IMR-90 (cell line): Measurements from ENCODE around the gene ERAP2. TPM values are rescaled to one million over a fixed set of nuclear protein-coding genes. Genes with fewer than 3 reads are reported as not detected.

Experiments used
- ATAC-seq: fragments of 200-7000 bp; cut with Tn5 transposase; 2 replicates; pipeline ENCODE4 v1.9.1; 2020; ENCODE audit warnings: low read depth, mild to moderate bottlenecking, moderate library complexity
- BruUV-seq: library from RNA; stranded (reverse); fragments of 400-500 nt; replicated peaks from 2 replicates; lab custom pipeline; 2021; lab: Mats Ljungman, UMichigan
- CTCF ChIA-PET: fragments of 300-600 bp; formaldehyde crosslinking; extraction: SDS; loops from one replicate; lab custom pipeline; 2021; ENCODE audit warnings: antibody characterized with exemption; lab: Yijun Ruan, JAX
- POLR2A ChIA-PET: fragments of 300-600 bp; sonication (Branson Sonifier 250); formaldehyde crosslinking; loops from one replicate; lab custom pipeline; 2022; ENCODE audit warnings: antibody characterized with exemption; ENCODE audit not compliant: unreplicated experiment; lab: Charles Lee
- DNase-seq: peaks from one replicate; pipeline ENCODE4 v3.0.0; 2013
- H2AFZ ChIP-seq: replicated peaks from 2 replicates; pipeline ENCODE3; 2013; ENCODE audit warnings: low read length, mild to moderate bottlenecking; ENCODE audit not compliant: poor library complexity
- H2AK5ac ChIP-seq: 2 replicates; pipeline ENCODE4 v1.6.1; 2013; ENCODE audit warnings: low read depth, low read length, inconsistent platforms
- H2AK9ac ChIP-seq: replicated peaks from 2 replicates; pipeline ENCODE3; 2013; ENCODE audit warnings: mild to moderate bottlenecking, low read depth, low read length, moderate library complexity; ENCODE audit not compliant: poor library complexity
- H2BK120ac ChIP-seq: 2 replicates; pipeline ENCODE4 v1.6.1; 2013; ENCODE audit warnings: low read depth, low read length, inconsistent platforms
- H2BK15ac ChIP-seq: 3 replicates; pipeline ENCODE4 v1.6.1; 2013; ENCODE audit warnings: low read depth, low read length, inconsistent platforms
- H2BK20ac ChIP-seq: 2 replicates; pipeline ENCODE4 v1.6.1; 2013; ENCODE audit warnings: low read depth, mild to moderate bottlenecking, inconsistent platforms, low read length, moderate library complexity
- H2BK5ac ChIP-seq: 2 replicates; pipeline ENCODE4 v1.6.1; 2013; ENCODE audit warnings: mild to moderate bottlenecking, low read depth, low read length, inconsistent platforms; ENCODE audit not compliant: poor library complexity, severe bottlenecking
- H3K14ac ChIP-seq: replicated peaks from 2 replicates; pipeline ENCODE4 v1.6.1; 2013; ENCODE audit warnings: low read depth, low read length, inconsistent platforms
- H3K18ac ChIP-seq: 2 replicates; pipeline ENCODE4 v1.6.1; 2013; ENCODE audit warnings: low read depth, low read length, control low read depth
- H3K23ac ChIP-seq: 2 replicates; pipeline ENCODE4 v1.6.1; 2013; ENCODE audit warnings: low read depth, low read length, inconsistent platforms
- H3K27ac ChIP-seq: 2 replicates; pipeline ENCODE4 v1.5.1; 2013; ENCODE audit warnings: mild to moderate bottlenecking, control low read depth, low read length; ENCODE audit not compliant: insufficient read depth
- H3K27me3 ChIP-seq: 2 replicates; pipeline ENCODE4 v1.6.1; 2013; ENCODE audit warnings: low read length; ENCODE audit not compliant: control insufficient read depth, insufficient read depth
- H3K36me3 ChIP-seq: 2 replicates; pipeline ENCODE4 v1.6.1; 2013; ENCODE audit warnings: low read length, mixed read lengths; ENCODE audit not compliant: control insufficient read depth, insufficient read depth
- H3K4ac ChIP-seq: 2 replicates; pipeline ENCODE4 v1.6.1; 2013; ENCODE audit warnings: low read depth, low read length, inconsistent platforms
- H3K4me1 ChIP-seq: 2 replicates; pipeline ENCODE4 v1.6.1; 2013; ENCODE audit warnings: low read length, mixed read lengths; ENCODE audit not compliant: control insufficient read depth, insufficient read depth
- H3K4me2 ChIP-seq: 2 replicates; pipeline ENCODE4 v1.6.1; 2013; ENCODE audit warnings: low read depth, mild to moderate bottlenecking, control low read depth, low read length, moderate library complexity
- H3K4me3 ChIP-seq: 2 replicates; pipeline ENCODE4 v1.5.1; 2013; ENCODE audit warnings: low read depth, mild to moderate bottlenecking, control low read depth, low read length, moderate library complexity; ENCODE audit not compliant: insufficient read depth
- H3K56ac ChIP-seq: 2 replicates; pipeline ENCODE4 v1.6.1; 2013; ENCODE audit warnings: low read length, inconsistent platforms; ENCODE audit not compliant: insufficient read depth; ENCODE audit errors: extremely low read depth
- H3K79me1 ChIP-seq, 2 experiments: 2 replicates each; pipeline ENCODE4 v1.6.1; 2013; ENCODE audit warnings: low read length in 2 of 2, inconsistent platforms in 1 of 2, low read depth in 1 of 2
- H3K9ac ChIP-seq: 2 replicates; pipeline ENCODE4 v1.6.1; 2013; ENCODE audit warnings: low read depth, low read length, control low read depth
- H3K9me1 ChIP-seq: 2 replicates; pipeline ENCODE4 v1.6.1; 2013; ENCODE audit warnings: low read length, inconsistent platforms; ENCODE audit not compliant: insufficient read depth
- H3K9me3 ChIP-seq: 2 replicates; pipeline ENCODE4 v1.6.1; 2013; ENCODE audit warnings: low read length; ENCODE audit not compliant: control insufficient read depth, insufficient read depth
- H4K20me1 ChIP-seq: 2 replicates; pipeline ENCODE4 v1.6.1; 2013; ENCODE audit warnings: low read length, inconsistent platforms; ENCODE audit not compliant: insufficient read depth
- H4K5ac ChIP-seq: 2 replicates; pipeline ENCODE4 v1.6.1; 2013; ENCODE audit warnings: mild to moderate bottlenecking, low read depth, low read length, control low read depth
- H4K8ac ChIP-seq, 2 experiments: 2 replicates each; pipeline ENCODE4 v1.6.1; 2013; ENCODE audit warnings: low read depth in 2 of 2, low read length in 2 of 2, control low read depth in 1 of 2, inconsistent platforms in 1 of 2
- H4K91ac ChIP-seq: 2 replicates; pipeline ENCODE4 v1.6.1; 2013; ENCODE audit warnings: low read depth, low read length, inconsistent platforms; ENCODE audit not compliant: insufficient read depth
- CTCF ChIP-seq: conservative IDR thresholded peaks from 2 replicates; pipeline ENCODE4 v1.5.1; 2012; ENCODE audit warnings: mild to moderate bottlenecking, low read depth, low read length, improper control_type of control experiment
- MAFK ChIP-seq: IDR thresholded peaks from 2 replicates; pipeline ENCODE4 v1.6.1; 2012; ENCODE audit warnings: low read depth, low read length, improper control_type of control experiment
- MXI1 ChIP-seq: IDR thresholded peaks from 2 replicates; pipeline ENCODE4 v1.6.1; 2012; ENCODE audit warnings: low read depth, mild to moderate bottlenecking, low read length, moderate library complexity, borderline replicate concordance
- RFX5 ChIP-seq: IDR thresholded peaks from 2 replicates; pipeline ENCODE4 v1.8.0; 2012; ENCODE audit warnings: low read depth, mild to moderate bottlenecking, low read length, moderate library complexity
- WGBS, 2 experiments: methylation state at CpG; one replicate each; pipeline versions ENCODE4 v1.1.5 to v1.1.7; 2013; ENCODE audit warnings: missing lambda C conversion rate in 2 of 2; ENCODE audit not compliant: insufficient read length in 1 of 2; ENCODE audit errors: extremely low coverage in 2 of 2; 5-methylcytosine and 5-hydroxymethylcytosine counted together
- dilution Hi-C: fragments of 300-500 bp; cut with HindIII; formaldehyde crosslinking; loops from one replicate; pipeline ENCODE4 v1.14.3; 2018; ENCODE audit warnings: low sequenced_read_pairs; ENCODE audit not compliant: unreplicated experiment
- in situ Hi-C: fragments of 300-500 bp; cut with MboI; formaldehyde crosslinking; loops from 3 replicates; pipeline ENCODE4 v1.14.3; 2019; ENCODE audit warnings: low sequenced_read_pairs, inconsistent platforms, mixed read lengths
- intact Hi-C: fragments of 100-400 bp; cut with micrococcal nuclease; formaldehyde crosslinking; loops from 2 replicates; pipeline ENCODE4 v1.10.0; 2022
- polyA plus RNA-seq, 3 experiments: library from polyadenylated mRNA; depleted of rRNA; stranded (reverse); fragments of >200 nt; gene quantifications; 2 replicates each; pipeline ENCODE4 v1.2.3, GENCODE V29; 2012; ENCODE audit warnings: low replicate concordance in 1 of 3
- total RNA-seq: library from RNA; depleted of rRNA; stranded (reverse); fragments of >200 nt; gene quantifications from 2 replicates; pipeline ENCODE4 v1.2.3, GENCODE V29; 2012

The ERAP2 gene
- total and polyA plus RNA-seq, 2 of the 4 experiments (the other 2 are of a cell fraction): 10.6 to 21.3 TPM

- Histone ChIP-seq H2AFZ (no peak overlapping the region), H4K5ac (no peak overlapping the region), H3K27me3 (no peaks in the 10 kb centered on the region), H2BK20ac (no peak overlapping the region), H3K4ac (no peak overlapping the region), H2BK15ac (no peak overlapping the region), H3K9me1 (0 out of 2 replicates have a peak, but pooled peaks cover 4% of the 10 kb centered on the region), H3K23ac (no peak overlapping the region), H4K8ac (no peak overlapping the region), H3K4me3 (no peak overlapping the region), H2BK120ac (no peak overlapping the region), H2BK5ac (no peak overlapping the region), H4K20me1 (no peaks in the 10 kb centered on the region), H3K4me1 (0 out of 2 replicates have a peak, but pooled peaks cover 2% of the 10 kb centered on the region), H3K14ac (no peak overlapping the region), H3K27ac (no peak overlapping the region), H3K9ac (no peak overlapping the region), H3K79me1 (peaks cover 13 to 38% of the 10 kb centered on the region in 2 experiments; a peak in 3 of 4 replicates), H2AK9ac (no peak overlapping the region), H3K56ac (no peak overlapping the region), H3K4me2 (no peak overlapping the region), H3K36me3 (no peaks in the 10 kb centered on the region), H3K9me3 (no peaks in the 10 kb centered on the region), H4K91ac (no peak overlapping the region), H2AK5ac (peak overlapping the region; percentile 44; the same call in 1 of the 2 replicates), H3K18ac (no peak overlapping the region)
- TF ChIP-seq MAFK: 0 out of 2 replicates have a peak, but pooled peaks have one; percentile 23
- no peak for TF ChIP-seq RFX5
- no peak for TF ChIP-seq CTCF
- no peak for TF ChIP-seq MXI1
- ChIA-PET CTCF (interaction anchor here (1.4 kb wide), 1 partner anchor 23 kb away, joined by 4 read pairs; no protein-coding TSS in a partner anchor), POLR2A (no interaction called here)
- BruUV-seq: no TSS peak
- intact Hi-C loops: no loop called here
- dilution Hi-C loops: no loop called here
- peak; percentile 87 for ATAC-seq
- DNase-seq: peak; percentile 82
- no CpG with 5 or more reads among the region's 3 CpGs for WGBS, 2 experiments
- in situ Hi-C loops: no loop called here
Measured at GRCh38 chr5:96963267-96963666, 87.0 kb downstream of the ERAP2 start.
